Vagina (tissue), 2 donors: ENCODE measurements around the gene IGF2BP3.

ENCODE experiments used
- POLR2A ChIP-seq, 2 donors: fragments of 450-650 bp; IDR thresholded peaks; one replicate each; pipeline ENCODE4 v1.6.1; 2017; ENCODE audit warnings: antibody characterized with exemption in 2 of 2, mild to moderate bottlenecking in 2 of 2, moderate library complexity in 2 of 2
- TF ChIP-seq, protein P1 (sequence below), 3 experiments: fragments of 450-650 bp in 2 of 3; fragments of 200-600 bp in 1 of 3; sonication (generic) in 1 of 3; IDR thresholded peaks; one replicate each; pipeline ENCODE4 v1.5.1; 2017 to 2019; ENCODE audit warnings: antibody characterized with exemption in 3 of 3, mild to moderate bottlenecking in 2 of 3, moderate library complexity in 2 of 3

DNA sequence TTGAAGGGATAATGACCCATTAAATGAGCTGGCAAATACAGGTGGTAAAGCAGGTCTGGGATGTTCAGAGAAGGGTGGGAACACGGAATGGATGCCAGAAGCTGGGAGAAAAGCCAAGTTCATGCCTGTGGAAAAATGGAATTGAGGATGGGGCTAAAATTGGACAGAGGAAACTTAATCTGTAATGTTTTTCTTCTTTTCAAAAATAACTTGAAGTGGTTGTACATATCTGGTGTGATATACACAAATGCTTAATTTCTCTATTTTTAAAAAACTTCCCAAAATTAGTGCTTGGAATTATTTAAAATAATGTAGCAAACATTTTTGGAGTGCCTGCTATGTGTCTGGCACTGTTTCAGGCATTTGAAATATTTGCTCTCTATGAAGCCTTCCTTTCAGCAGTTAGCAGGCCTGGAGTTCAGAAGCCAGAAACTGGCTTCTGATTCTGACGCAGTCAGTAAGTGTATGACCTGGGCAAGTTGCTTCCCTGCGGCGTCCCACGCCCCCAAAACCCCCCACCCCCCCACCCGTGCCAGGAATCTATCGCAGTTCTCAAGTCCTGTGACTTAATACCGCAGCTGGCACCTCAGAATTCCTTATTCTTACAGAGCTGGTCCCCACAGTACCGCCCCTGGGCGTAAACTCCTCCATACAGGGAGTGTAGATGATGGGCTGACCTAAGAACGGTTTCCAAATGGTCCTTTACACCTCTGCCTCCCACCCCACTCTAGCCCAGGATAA, 172.0 kb downstream of the IGF2BP3 start:
- no peak for TF ChIP-seq POLR2A (IDR thresholded peaks at IDR 0.05)
- TF ChIP-seq, protein P1, sequence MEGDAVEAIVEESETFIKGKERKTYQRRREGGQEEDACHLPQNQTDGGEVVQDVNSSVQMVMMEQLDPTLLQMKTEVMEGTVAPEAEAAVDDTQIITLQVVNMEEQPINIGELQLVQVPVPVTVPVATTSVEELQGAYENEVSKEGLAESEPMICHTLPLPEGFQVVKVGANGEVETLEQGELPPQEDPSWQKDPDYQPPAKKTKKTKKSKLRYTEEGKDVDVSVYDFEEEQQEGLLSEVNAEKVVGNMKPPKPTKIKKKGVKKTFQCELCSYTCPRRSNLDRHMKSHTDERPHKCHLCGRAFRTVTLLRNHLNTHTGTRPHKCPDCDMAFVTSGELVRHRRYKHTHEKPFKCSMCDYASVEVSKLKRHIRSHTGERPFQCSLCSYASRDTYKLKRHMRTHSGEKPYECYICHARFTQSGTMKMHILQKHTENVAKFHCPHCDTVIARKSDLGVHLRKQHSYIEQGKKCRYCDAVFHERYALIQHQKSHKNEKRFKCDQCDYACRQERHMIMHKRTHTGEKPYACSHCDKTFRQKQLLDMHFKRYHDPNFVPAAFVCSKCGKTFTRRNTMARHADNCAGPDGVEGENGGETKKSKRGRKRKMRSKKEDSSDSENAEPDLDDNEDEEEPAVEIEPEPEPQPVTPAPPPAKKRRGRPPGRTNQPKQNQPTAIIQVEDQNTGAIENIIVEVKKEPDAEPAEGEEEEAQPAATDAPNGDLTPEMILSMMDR (IDR thresholded peaks at IDR 0.05) = no peak
